Psoas muscle (tissue), 8 donors: ENCODE measurements around the gene USP11. TPM values are rescaled to one million over a fixed set of nuclear protein-coding genes. Genes with fewer than 3 reads are reported as not detected.
A peak's percentile ranks its signal among the peaks of the same experiment; 100 is the strongest.

ENCODE experiments used
- ATAC-seq, 4 donors: fragments of 200-7000 bp; cut with Tn5 transposase; one replicate each; pipeline ENCODE4 v1.9.1; 2020; ENCODE audit warnings: moderate library complexity in 3 of 4, mild to moderate bottlenecking in 2 of 4
- DNase-seq, 2 donors: peaks; one replicate each; pipeline ENCODE4 v3.0.0-alpha.2; 2020
- H3K27ac ChIP-seq: fragments of 200-600 bp; one replicate; pipeline ENCODE4 v1.8.0; 2022
- H3K27me3 ChIP-seq, 3 donors: fragments of 200-600 bp in 1 of 3; one replicate each; pipeline versions ENCODE4 v1.6.1 to v1.8.0; 2013 to 2022; ENCODE audit warnings: low read length in 2 of 3, mild to moderate bottlenecking in 2 of 3, moderate library complexity in 1 of 3; ENCODE audit not compliant: insufficient read depth in 3 of 3
- H3K36me3 ChIP-seq, 2 donors: fragments of 200-600 bp in 1 of 2; one replicate each; pipeline versions ENCODE4 v1.6.1 to v1.8.0; 2013 to 2022; ENCODE audit warnings: low read depth in 1 of 2, mild to moderate bottlenecking in 1 of 2, moderate library complexity in 1 of 2; ENCODE audit not compliant: insufficient read depth in 1 of 2
- H3K4me1 ChIP-seq: fragments of 200-600 bp; one replicate; pipeline ENCODE4 v1.8.0; 2022
- H3K4me3 ChIP-seq: fragments of 200-600 bp; one replicate; pipeline ENCODE4 v1.8.0; 2022; ENCODE audit warnings: mild to moderate bottlenecking
- H3K9me3 ChIP-seq: fragments of 200-600 bp; one replicate; pipeline ENCODE4 v1.8.0; 2022
- WGBS, 3 donors: extraction: QIAGEN DNeasy Blood & Tissue Kit; methylation state at CpG; one replicate each; pipeline versions ENCODE4 v1.1.6 to v1.1.7; 2013; 5-methylcytosine and 5-hydroxymethylcytosine counted together
- intact Hi-C, 2 donors: fragments of 100-400 bp; cut with DNase I; formaldehyde crosslinking; loops; one replicate each; pipeline versions ENCODE4 v1.11.0 to v1.14.2; 2022
- polyA plus RNA-seq, 3 donors: library from polyadenylated mRNA; stranded (reverse); fragments of 200-250 nt; gene quantifications; one replicate each; pipeline ENCODE4 v1.2.3, GENCODE V29; 2013
- total RNA-seq, 4 donors: library from RNA; stranded (reverse); fragmentation: NEBNext Ultra II Directional in 2 of 4; extraction: Animal tissue kit (Norgen Biotek cat#: 25700) in 2 of 4; gene quantifications; one replicate each; pipeline versions ENCODE4 v1.2.1 to v1.2.4, GENCODE V29; 2021 to 2023
- TF ChIP-seq, protein P1 (sequence below): fragments of 200-600 bp; IDR thresholded peaks from one replicate; pipeline ENCODE4 v1.8.0; 2022; ENCODE audit warnings: antibody characterized with exemption
- donor health status: healthy with polysubstance abuse.
- donor health status: DM: no; HTN: no; CAD: no; lungs with moderate emphysema.
- donor health status: Bipolar disorder and iron deficiency.
- donor health status: healthy.
- donor health status: DM: yes; HTN: yes; CAD: no.
- donor health status: DM: no; HTN: no; CAD: no.
- donor health status: DM: no; HTN: no; CAD: no.
- donor health status: DM: yes; HTN: yes; CAD: no.

The USP11 gene
- total and polyA plus RNA-seq, 7 donors, result 16.1 to 50.7 (median 30.7) TPM

DNA sequence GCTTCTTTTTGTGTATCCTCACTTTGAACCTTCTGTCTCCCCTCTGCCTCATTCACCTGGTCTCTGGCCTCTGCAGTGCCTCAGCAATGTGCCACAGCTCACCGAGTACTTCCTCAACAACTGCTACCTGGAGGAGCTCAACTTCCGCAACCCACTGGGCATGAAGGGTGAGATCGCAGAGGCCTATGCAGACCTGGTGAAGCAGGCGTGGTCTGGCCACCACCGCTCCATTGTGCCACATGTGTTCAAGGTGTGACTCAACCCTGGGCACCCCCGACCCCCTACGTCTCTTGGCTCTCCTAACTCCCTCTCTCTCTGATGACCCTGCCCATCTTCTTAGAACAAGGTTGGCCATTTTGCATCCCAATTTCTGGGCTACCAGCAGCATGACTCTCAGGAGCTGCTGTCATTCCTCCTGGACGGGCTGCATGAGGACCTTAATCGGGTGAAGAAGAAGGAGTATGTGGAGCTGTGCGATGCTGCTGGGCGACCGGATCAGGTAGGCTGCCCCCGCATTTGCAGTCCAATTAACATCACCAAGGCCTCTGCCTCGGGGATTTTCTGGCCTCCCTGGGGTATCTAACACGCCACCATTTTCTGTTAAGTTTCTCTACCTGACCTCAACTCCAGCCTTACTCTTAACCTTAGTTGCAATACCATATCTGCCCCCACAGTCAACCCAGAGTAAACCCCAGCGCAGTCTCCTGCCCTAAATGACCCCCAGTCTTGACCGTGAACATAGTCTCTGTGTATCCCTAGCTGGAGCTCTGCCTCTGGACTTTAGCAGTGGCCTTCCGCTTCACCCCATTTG is 8.6 kb downstream of the USP11 start:
- no peaks in the 10 kb centered on the region for H3K4me1 ChIP-seq
- H3K27me3 ChIP-seq, result no peaks in the 10 kb centered on the region
- intact Hi-C loops, result no loop called here
- ATAC-seq, result no peak
- no peaks in the 10 kb centered on the region for H3K9me3 ChIP-seq
- WGBS, 3 donors, result 94 to 97% (median 95%) methylated on average over 15 to 18 of the region's 18 CpGs
- H3K36me3 ChIP-seq, result peaks cover 0 to 67% of the 10 kb centered on the region in 2 donors
- no peak overlapping the region for H3K4me3 ChIP-seq
- DNase-seq, result no peak
- TF ChIP-seq, protein P1, sequence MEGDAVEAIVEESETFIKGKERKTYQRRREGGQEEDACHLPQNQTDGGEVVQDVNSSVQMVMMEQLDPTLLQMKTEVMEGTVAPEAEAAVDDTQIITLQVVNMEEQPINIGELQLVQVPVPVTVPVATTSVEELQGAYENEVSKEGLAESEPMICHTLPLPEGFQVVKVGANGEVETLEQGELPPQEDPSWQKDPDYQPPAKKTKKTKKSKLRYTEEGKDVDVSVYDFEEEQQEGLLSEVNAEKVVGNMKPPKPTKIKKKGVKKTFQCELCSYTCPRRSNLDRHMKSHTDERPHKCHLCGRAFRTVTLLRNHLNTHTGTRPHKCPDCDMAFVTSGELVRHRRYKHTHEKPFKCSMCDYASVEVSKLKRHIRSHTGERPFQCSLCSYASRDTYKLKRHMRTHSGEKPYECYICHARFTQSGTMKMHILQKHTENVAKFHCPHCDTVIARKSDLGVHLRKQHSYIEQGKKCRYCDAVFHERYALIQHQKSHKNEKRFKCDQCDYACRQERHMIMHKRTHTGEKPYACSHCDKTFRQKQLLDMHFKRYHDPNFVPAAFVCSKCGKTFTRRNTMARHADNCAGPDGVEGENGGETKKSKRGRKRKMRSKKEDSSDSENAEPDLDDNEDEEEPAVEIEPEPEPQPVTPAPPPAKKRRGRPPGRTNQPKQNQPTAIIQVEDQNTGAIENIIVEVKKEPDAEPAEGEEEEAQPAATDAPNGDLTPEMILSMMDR, result no peak
- H3K27ac ChIP-seq, result no peak overlapping the region

DNA sequence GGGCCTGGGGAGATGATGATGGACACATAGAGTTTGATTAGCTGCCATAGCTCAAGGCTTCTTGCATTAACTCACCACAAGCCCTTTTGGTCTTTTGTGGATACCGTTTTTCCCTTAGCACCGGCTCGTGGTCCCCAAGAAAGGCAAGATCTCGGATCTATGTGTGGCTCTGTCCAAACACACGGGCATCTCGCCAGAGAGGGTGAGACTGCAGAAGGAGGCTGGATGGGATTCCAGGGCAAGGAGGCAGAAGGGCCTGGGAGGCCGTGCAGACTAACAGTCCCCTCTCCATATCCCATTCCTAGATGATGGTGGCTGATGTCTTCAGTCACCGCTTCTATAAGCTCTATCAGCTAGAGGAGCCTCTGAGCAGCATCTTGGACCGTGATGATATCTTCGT is 9.5 kb downstream of the USP11 start:
- Histone ChIP-seq H3K27me3 (no peaks in the 10 kb centered on the region), H3K36me3 (peaks cover 0 to 74% of the 10 kb centered on the region in 2 donors), H3K4me3 (no peak overlapping the region), H3K4me1 (no peaks in the 10 kb centered on the region), H3K27ac (no peak overlapping the region), H3K9me3 (no peaks in the 10 kb centered on the region)
- TF ChIP-seq, protein P1, result no peak
- no peak for DNase-seq
- intact Hi-C loops, result no loop called here
- ATAC-seq, result no peak
- WGBS, 3 donors, result 89 to 96% (median 91%) methylated on average over 10 of the region's 10 CpGs

DNA sequence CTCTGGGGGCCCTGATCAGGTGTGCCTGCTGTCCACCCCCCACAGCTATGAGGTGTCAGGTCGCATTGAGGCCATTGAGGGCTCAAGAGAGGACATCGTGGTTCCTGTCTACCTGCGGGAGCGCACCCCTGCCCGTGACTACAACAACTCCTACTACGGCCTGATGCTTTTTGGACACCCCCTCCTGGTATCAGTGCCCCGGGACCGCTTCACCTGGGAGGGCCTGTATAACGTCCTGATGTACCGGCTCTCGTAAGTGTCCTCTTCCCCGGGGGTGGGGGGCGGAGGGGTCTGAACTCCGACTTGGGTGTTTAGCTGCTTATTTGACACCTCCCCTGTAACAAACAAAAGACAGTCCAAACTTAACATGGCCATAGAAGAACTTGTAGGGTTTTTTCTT is 10.5 kb downstream of the USP11 start:
- peak in 1 of 4 donors; percentile 8 for ATAC-seq
- intact Hi-C loops, result no loop called here
- Histone ChIP-seq H3K36me3 (peaks cover 0 to 83% of the 10 kb centered on the region in 2 donors), H3K27ac (no peak overlapping the region), H3K27me3 (no peaks in the 10 kb centered on the region), H3K9me3 (no peaks in the 10 kb centered on the region), H3K4me3 (no peak overlapping the region), H3K4me1 (no peaks in the 10 kb centered on the region)
- 92 to 96% (median 95%) methylated on average over 14 of the region's 14 CpGs for WGBS, 3 donors
- no peak for DNase-seq
- TF ChIP-seq, protein P1, result no peak

DNA sequence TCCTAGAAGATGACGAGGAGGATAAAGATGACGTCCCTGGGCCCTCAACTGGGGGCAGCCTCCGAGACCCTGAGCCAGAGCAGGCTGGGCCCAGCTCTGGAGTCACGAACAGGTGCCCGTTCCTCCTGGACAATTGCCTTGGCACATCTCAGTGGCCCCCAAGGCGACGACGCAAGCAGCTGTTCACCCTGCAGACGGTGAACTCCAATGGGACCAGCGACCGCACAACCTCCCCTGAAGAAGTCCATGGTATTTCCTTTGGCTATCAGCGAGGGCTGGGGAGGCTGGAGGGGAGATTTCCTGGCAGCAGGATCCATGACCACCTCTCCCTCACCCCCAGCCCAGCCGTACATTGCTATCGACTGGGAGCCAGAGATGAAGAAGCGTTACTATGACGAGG is 11.9 kb downstream of the USP11 start:
- H3K4me1 ChIP-seq, result no peaks in the 10 kb centered on the region
- DNase-seq, result no peak
- no peaks in the 10 kb centered on the region for H3K9me3 ChIP-seq
- H3K36me3 ChIP-seq, result peaks cover 0 to 82% of the 10 kb centered on the region in 2 donors
- WGBS, 3 donors, result 59 to 78% (median 60%) methylated on average over 15 to 16 of the region's 16 CpGs
- ATAC-seq, result no peak
- no peak overlapping the region for H3K4me3 ChIP-seq
- intact Hi-C loops, result no loop called here
- peaks cover 0 to 4% (median 0%) of the 10 kb centered on the region in 3 donors for H3K27me3 ChIP-seq
- no peak overlapping the region for H3K27ac ChIP-seq
- TF ChIP-seq, protein P1, result no peak
